Measurements from ENCODE around the gene ADGRB3.

ADGRB3 gene

DNA sequence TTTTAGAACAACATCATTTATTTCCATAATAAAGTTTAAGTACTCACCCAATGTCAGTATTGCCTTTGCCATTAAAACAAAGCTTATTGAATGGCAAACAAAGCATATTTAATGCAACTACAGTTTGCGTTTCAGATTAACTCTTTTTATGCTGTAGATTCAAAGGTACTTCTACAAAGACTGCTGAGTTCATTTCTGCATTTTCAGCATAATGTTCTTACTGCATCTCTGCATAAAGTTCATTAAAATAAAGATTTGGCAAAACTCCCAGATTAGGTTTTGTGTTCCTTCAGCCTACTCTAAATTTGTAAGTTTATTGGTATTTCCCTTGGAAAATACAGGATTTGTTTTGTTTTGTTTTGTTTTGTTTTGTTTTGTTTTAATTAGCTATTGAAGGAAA, 359.4 kb downstream of the ADGRB3 start:
- DNase-seq: no peak
- intact Hi-C loops (cut with DNase I; ENCODE audit: low total_unique reads): no loop called here
- TF ChIP-seq, protein P1, sequence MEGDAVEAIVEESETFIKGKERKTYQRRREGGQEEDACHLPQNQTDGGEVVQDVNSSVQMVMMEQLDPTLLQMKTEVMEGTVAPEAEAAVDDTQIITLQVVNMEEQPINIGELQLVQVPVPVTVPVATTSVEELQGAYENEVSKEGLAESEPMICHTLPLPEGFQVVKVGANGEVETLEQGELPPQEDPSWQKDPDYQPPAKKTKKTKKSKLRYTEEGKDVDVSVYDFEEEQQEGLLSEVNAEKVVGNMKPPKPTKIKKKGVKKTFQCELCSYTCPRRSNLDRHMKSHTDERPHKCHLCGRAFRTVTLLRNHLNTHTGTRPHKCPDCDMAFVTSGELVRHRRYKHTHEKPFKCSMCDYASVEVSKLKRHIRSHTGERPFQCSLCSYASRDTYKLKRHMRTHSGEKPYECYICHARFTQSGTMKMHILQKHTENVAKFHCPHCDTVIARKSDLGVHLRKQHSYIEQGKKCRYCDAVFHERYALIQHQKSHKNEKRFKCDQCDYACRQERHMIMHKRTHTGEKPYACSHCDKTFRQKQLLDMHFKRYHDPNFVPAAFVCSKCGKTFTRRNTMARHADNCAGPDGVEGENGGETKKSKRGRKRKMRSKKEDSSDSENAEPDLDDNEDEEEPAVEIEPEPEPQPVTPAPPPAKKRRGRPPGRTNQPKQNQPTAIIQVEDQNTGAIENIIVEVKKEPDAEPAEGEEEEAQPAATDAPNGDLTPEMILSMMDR (IDR thresholded peaks at IDR 0.05): no peak
- no peaks in the 10 kb centered on the region for H3K4me1 ChIP-seq
- H3K4me3 ChIP-seq: no peak overlapping the region
- no peak overlapping the region for H3K27ac ChIP-seq
- no peaks in the 10 kb centered on the region for H3K9me3 ChIP-seq
- no peaks in the 10 kb centered on the region for H3K27me3 ChIP-seq
- no peaks in the 10 kb centered on the region for H3K36me3 ChIP-seq

- Histone ChIP-seq H3K27me3 (no peaks in the 10 kb centered on the region), H3K36me3 (no peaks in the 10 kb centered on the region), H3K9me3 (no peaks in the 10 kb centered on the region), H3K4me1 (no peaks in the 10 kb centered on the region), H3K4me3 (no peak overlapping the region), H3K27ac (no peak overlapping the region)
- intact Hi-C loops (cut with DNase I; ENCODE audit: low total_unique reads): no loop called here
- DNase-seq: no peak
- TF ChIP-seq, protein P1 (IDR thresholded peaks at IDR 0.05): no peak
These were observed 370.1 kb downstream of the ADGRB3 start for GRCh38 chr6:69005199-69005598.

- TF ChIP-seq, protein P1 (IDR thresholded peaks at IDR 0.05): no peak
- H3K4me1 ChIP-seq: no peaks in the 10 kb centered on the region
- no peaks in the 10 kb centered on the region for H3K27me3 ChIP-seq
- no peaks in the 10 kb centered on the region for H3K9me3 ChIP-seq
- no peak for DNase-seq
- no peak overlapping the region for H3K27ac ChIP-seq
- H3K36me3 ChIP-seq: no peaks in the 10 kb centered on the region
- intact Hi-C loops (cut with DNase I; ENCODE audit: low total_unique reads): no loop called here
- H3K4me3 ChIP-seq: no peak overlapping the region
These were observed 372.7 kb downstream of the ADGRB3 start for GRCh38 chr6:69007781-69008180.

- H3K27me3 ChIP-seq: no peaks in the 10 kb centered on the region
- no peaks in the 10 kb centered on the region for H3K9me3 ChIP-seq
- H3K27ac ChIP-seq: no peak overlapping the region
- H3K4me1 ChIP-seq: no peaks in the 10 kb centered on the region
- no peaks in the 10 kb centered on the region for H3K36me3 ChIP-seq
- H3K4me3 ChIP-seq: no peak overlapping the region
- TF ChIP-seq, protein P1 (IDR thresholded peaks at IDR 0.05): no peak
- DNase-seq: no peak
- intact Hi-C loops (cut with DNase I; ENCODE audit: low total_unique reads): no loop called here
These were observed 377.1 kb downstream of the ADGRB3 start for GRCh38 chr6:69012211-69012610.

GRCh38 chr6:69012876-69013275, 377.8 kb downstream of the ADGRB3 start:
- TF ChIP-seq, protein P1 (IDR thresholded peaks at IDR 0.05): no peak
- no peaks in the 10 kb centered on the region for H3K27me3 ChIP-seq
- H3K27ac ChIP-seq: no peak overlapping the region
- no peaks in the 10 kb centered on the region for H3K9me3 ChIP-seq
- H3K4me3 ChIP-seq: no peak overlapping the region
- H3K36me3 ChIP-seq: no peaks in the 10 kb centered on the region
- DNase-seq: no peak
- intact Hi-C loops (cut with DNase I; ENCODE audit: low total_unique reads): no loop called here
- H3K4me1 ChIP-seq: no peaks in the 10 kb centered on the region

GRCh38 chr6:69018906-69019305, 383.8 kb downstream of the ADGRB3 start:
- TF ChIP-seq, protein P1 (IDR thresholded peaks at IDR 0.05): no peak
- intact Hi-C loops (cut with DNase I; ENCODE audit: low total_unique reads): no loop called here
- no peak for DNase-seq
- H3K9me3 ChIP-seq: no peaks in the 10 kb centered on the region
- H3K4me1 ChIP-seq: no peaks in the 10 kb centered on the region
- no peaks in the 10 kb centered on the region for H3K36me3 ChIP-seq
- H3K27ac ChIP-seq: no peak overlapping the region
- no peak overlapping the region for H3K4me3 ChIP-seq
- no peaks in the 10 kb centered on the region for H3K27me3 ChIP-seq
